Lower leg skin (tissue), 3 donors: ENCODE data around the gene CDH22.

ENCODE experiments used
- CTCF ChIP-seq, 3 donors: fragments of 450-650 bp; IDR thresholded peaks; one replicate each; pipeline ENCODE4 v1.5.1; 2016; ENCODE audit warnings: antibody characterized with exemption in 3 of 3, mild to moderate bottlenecking in 3 of 3, moderate library complexity in 2 of 3
- POLR2A ChIP-seq, 2 donors: fragments of 450-650 bp; IDR thresholded peaks; one replicate each; pipeline ENCODE4 v1.6.1; 2016 to 2017; ENCODE audit warnings: antibody characterized with exemption in 2 of 2, mild to moderate bottlenecking in 1 of 2, moderate library complexity in 1 of 2

GRCh38 chr20:46354920-46355654 is 46.8 kb upstream of the CDH22 start:
- TF ChIP-seq CTCF (IDR thresholded peaks at IDR 0.05), result no peak
- TF ChIP-seq POLR2A (IDR thresholded peaks at IDR 0.05), result no peak
